B cell (primary cell): Measurements from ENCODE around the gene HS6ST3. TPM values are rescaled to one million over a fixed set of nuclear protein-coding genes. Genes with fewer than 3 reads are reported as not detected.

ENCODE experiments used
- ATAC-seq: fragments of 200-7000 bp; cut with Tn5 transposase; one replicate; pipeline ENCODE4 v1.10.0; 2021; ENCODE audit warnings: low read depth, mild to moderate bottlenecking, moderate number of reproducible peaks, moderate library complexity
- CTCF ChIA-PET: fragments of 350-600 bp; sonication (Branson Sonifier 250); formaldehyde crosslinking; loops from one replicate; lab custom pipeline; 2021; ENCODE audit warnings: antibody characterized with exemption, inconsistent platforms; lab: Charles Lee
- POLR2A ChIA-PET: fragments of 350-600 bp; sonication (Branson Sonifier 250); formaldehyde crosslinking; loops from one replicate; lab custom pipeline; 2021; ENCODE audit warnings: antibody characterized with exemption; lab: Charles Lee
- DNase-seq: peaks from one replicate; pipeline ENCODE4 v3.0.0; 2013
- H2AFZ ChIP-seq: 2 replicates; pipeline ENCODE4 v1.6.1; 2012; ENCODE audit warnings: mild to moderate bottlenecking, low read depth, low read length; ENCODE audit not compliant: insufficient read depth, poor library complexity, severe bottlenecking
- H3K27ac ChIP-seq, 2 donors: 1 replicate in 1 of 2; 2 replicates in 1 of 2; pipeline ENCODE4 v1.5.1; 2012 to 2013; ENCODE audit warnings: low read length in 2 of 2, mild to moderate bottlenecking in 2 of 2, moderate library complexity in 1 of 2
- H3K27me3 ChIP-seq, 4 experiments: fragments of 200-600 bp in 1 of 4; sonication (generic) in 1 of 4; replicated peaks in 1 of 4; 1 replicate in 2 of 4; 2 replicates in 2 of 4; pipeline versions ENCODE4 v1.6.1 to v1.7.0; 2013 to 2016; ENCODE audit warnings: low read length in 3 of 4, mild to moderate bottlenecking in 2 of 4, mixed read lengths in 1 of 4, moderate library complexity in 1 of 4; ENCODE audit not compliant: insufficient read depth in 4 of 4, control insufficient read depth in 3 of 4; ENCODE audit errors: control extremely low read depth in 1 of 4
- H3K36me3 ChIP-seq, 2 experiments: replicated peaks in 1 of 2; 1 replicate in 1 of 2; 2 replicates in 1 of 2; pipeline versions ENCODE4 v1.6.1 to v1.7.1; 2013; ENCODE audit warnings: low read length in 1 of 2; ENCODE audit not compliant: insufficient read depth in 2 of 2, control insufficient read depth in 1 of 2; ENCODE audit errors: control extremely low read depth in 1 of 2, extremely low read depth in 1 of 2
- H3K4me1 ChIP-seq, 2 donors: fragments of 200-600 bp in 1 of 2; sonication (generic) in 1 of 2; 1 replicate in 1 of 2; 2 replicates in 1 of 2; pipeline versions ENCODE4 v1.5.1 to v1.6.1; 2013 to 2017; ENCODE audit warnings: low read length in 2 of 2; ENCODE audit not compliant: control insufficient read depth in 2 of 2, insufficient read depth in 2 of 2
- H3K4me2 ChIP-seq: replicated peaks from 2 replicates; pipeline ENCODE3; 2012; ENCODE audit warnings: mild to moderate bottlenecking, low read depth, low read length; ENCODE audit not compliant: poor library complexity, severe bottlenecking
- H3K4me3 ChIP-seq, 5 experiments: fragments of 200-600 bp in 1 of 5; sonication (generic) in 1 of 5; 1 replicate in 3 of 5; 2 replicates in 2 of 5; pipeline versions ENCODE4 v1.5.1 to v1.7.0; 2011 to 2016; ENCODE audit warnings: low read length in 4 of 5, mild to moderate bottlenecking in 4 of 5, low read depth in 2 of 5, control low read depth in 1 of 5, moderate library complexity in 1 of 5; ENCODE audit not compliant: insufficient read depth in 1 of 5; ENCODE audit errors: control extremely low read depth in 1 of 5, extremely low read depth in 1 of 5
- H3K79me2 ChIP-seq: fragments of 200-600 bp; sonication (generic); one replicate; pipeline ENCODE4 v1.6.0; 2016; ENCODE audit warnings: low read length; ENCODE audit not compliant: control insufficient read depth, insufficient read depth
- H3K9ac ChIP-seq: fragments of 200-600 bp; sonication (generic); 2 replicates; pipeline ENCODE4 v1.6.1; 2017; ENCODE audit warnings: mild to moderate bottlenecking, low read length, moderate library complexity
- H3K9me3 ChIP-seq, 3 donors: one replicate each; pipeline versions ENCODE4 v1.6.1 to v1.7.1; 2013; ENCODE audit warnings: low read length in 2 of 3; ENCODE audit not compliant: control insufficient read depth in 2 of 3, insufficient read depth in 1 of 3; ENCODE audit errors: control extremely low read depth in 1 of 3
- H4K20me1 ChIP-seq: 2 replicates; pipeline ENCODE4 v1.6.0; 2012; ENCODE audit warnings: mild to moderate bottlenecking, low read length; ENCODE audit not compliant: insufficient read depth, control insufficient read depth, poor library complexity, severe bottlenecking
- H3K27ac Mint-ChIP-seq: one replicate; pipeline ENCODE4 v1.8.0; 2021; ENCODE audit warnings: mixed read lengths
- H3K27me3 Mint-ChIP-seq: one replicate; pipeline ENCODE4 v1.8.0; 2021; ENCODE audit warnings: mixed read lengths
- H3K4me1 Mint-ChIP-seq: one replicate; pipeline ENCODE4 v1.8.0; 2021; ENCODE audit warnings: mixed read lengths
- H3K4me3 Mint-ChIP-seq: one replicate; pipeline ENCODE4 v1.8.0; 2021; ENCODE audit warnings: mixed read lengths
- H3K9me3 Mint-ChIP-seq: one replicate; pipeline ENCODE4 v1.8.0; 2022; ENCODE audit warnings: mixed read lengths; ENCODE audit not compliant: insufficient read depth
- EZH2 ChIP-seq: IDR thresholded peaks from 2 replicates; pipeline ENCODE4 v1.6.1; 2012; ENCODE audit warnings: borderline replicate concordance, low read depth, mild to moderate bottlenecking, moderate library complexity, low read length; ENCODE audit not compliant: insufficient read depth, poor library complexity, severe bottlenecking
- WGBS: methylation state at CpG from one replicate; pipeline ENCODE4 v1.1.5; 2013; ENCODE audit warnings: missing lambda C conversion rate; ENCODE audit not compliant: insufficient coverage; 5-methylcytosine and 5-hydroxymethylcytosine counted together
- intact Hi-C: fragments of 100-400 bp; cut with micrococcal nuclease; formaldehyde crosslinking; loops from one replicate; pipeline ENCODE4 v1.10.0; 2022
- polyA plus RNA-seq: library from polyadenylated mRNA; depleted of rRNA; stranded (reverse); fragments of >200 nt; gene quantifications from 2 replicates; pipeline ENCODE4 v1.2.3, GENCODE V29; 2012
- total RNA-seq, 2 donors: library from RNA; stranded (reverse); fragments of 120-200 nt in 1 of 2; gene quantifications; 1 replicate in 1 of 2; 2 replicates in 1 of 2; pipeline versions ENCODE4 v1.2.3 to v1.2.4, GENCODE V29; 2013 to 2022
- TF ChIP-seq, protein P1 (sequence below): fragments of 200-600 bp; IDR thresholded peaks from one replicate; pipeline ENCODE4 v1.8.0; 2022; ENCODE audit warnings: antibody characterized with exemption, mild to moderate bottlenecking

HS6ST3 gene
- total and polyA plus RNA-seq, 2 donors (not counting 1 experiment from before 2014, with no cell fraction given): not detected

GRCh38 chr13:96782186-96782585, 692.3 kb downstream of the HS6ST3 start:
- Histone ChIP-seq H3K4me2 (no peak overlapping the region), H3K79me2 (no peaks in the 10 kb centered on the region), H3K4me3 (no peak overlapping the region), H3K27me3 (no peaks in the 10 kb centered on the region), H3K36me3 (no peaks in the 10 kb centered on the region), H3K4me1 (no peaks in the 10 kb centered on the region), H3K27ac (no peak overlapping the region), H3K9me3 (no peaks in the 10 kb centered on the region), H3K9ac (no peak overlapping the region), H2AFZ (no peak overlapping the region), H4K20me1 (no peaks in the 10 kb centered on the region)
- no peaks in the 10 kb centered on the region for H3K27me3 Mint-ChIP-seq
- ChIA-PET POLR2A (no interaction called here), CTCF (no interaction called here)
- no peak overlapping the region for H3K4me3 Mint-ChIP-seq
- TF ChIP-seq, protein P1, sequence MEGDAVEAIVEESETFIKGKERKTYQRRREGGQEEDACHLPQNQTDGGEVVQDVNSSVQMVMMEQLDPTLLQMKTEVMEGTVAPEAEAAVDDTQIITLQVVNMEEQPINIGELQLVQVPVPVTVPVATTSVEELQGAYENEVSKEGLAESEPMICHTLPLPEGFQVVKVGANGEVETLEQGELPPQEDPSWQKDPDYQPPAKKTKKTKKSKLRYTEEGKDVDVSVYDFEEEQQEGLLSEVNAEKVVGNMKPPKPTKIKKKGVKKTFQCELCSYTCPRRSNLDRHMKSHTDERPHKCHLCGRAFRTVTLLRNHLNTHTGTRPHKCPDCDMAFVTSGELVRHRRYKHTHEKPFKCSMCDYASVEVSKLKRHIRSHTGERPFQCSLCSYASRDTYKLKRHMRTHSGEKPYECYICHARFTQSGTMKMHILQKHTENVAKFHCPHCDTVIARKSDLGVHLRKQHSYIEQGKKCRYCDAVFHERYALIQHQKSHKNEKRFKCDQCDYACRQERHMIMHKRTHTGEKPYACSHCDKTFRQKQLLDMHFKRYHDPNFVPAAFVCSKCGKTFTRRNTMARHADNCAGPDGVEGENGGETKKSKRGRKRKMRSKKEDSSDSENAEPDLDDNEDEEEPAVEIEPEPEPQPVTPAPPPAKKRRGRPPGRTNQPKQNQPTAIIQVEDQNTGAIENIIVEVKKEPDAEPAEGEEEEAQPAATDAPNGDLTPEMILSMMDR: no peak
- no peak for TF ChIP-seq EZH2
- WGBS: 78% methylated on average over 2 of the region's 5 CpGs
- no peak for ATAC-seq
- H3K27ac Mint-ChIP-seq: no peak overlapping the region
- no peak for DNase-seq
- peaks cover 10% of the 10 kb centered on the region for H3K9me3 Mint-ChIP-seq
- H3K4me1 Mint-ChIP-seq: no peaks in the 10 kb centered on the region
- intact Hi-C loops: no loop called here

DNA sequence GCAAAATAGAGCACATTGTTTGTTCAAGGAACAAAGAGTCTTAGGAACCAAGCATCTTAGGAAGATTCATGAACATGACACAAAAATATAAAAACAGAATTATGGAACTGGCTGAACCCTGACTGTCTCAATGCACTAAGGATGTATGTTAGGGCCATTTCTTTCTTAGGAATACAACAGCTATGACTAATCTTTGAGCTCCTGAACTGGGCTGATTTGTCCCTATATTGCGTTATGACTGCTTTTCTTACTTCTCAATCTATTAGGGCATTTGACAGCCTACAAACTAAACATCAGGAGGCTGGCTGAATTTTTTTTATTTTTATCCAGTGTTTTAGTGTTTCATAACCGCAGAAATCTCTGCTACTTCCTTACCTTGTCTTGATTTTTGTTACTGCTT, 693.1 kb downstream of the HS6ST3 start:
- no CpG with 5 or more reads among the region's 2 CpGs for WGBS
- POLR2A ChIA-PET: no interaction called here

More for the DNA sequence above, 693.1 kb downstream of the HS6ST3 start:
- peaks cover 7% of the 10 kb centered on the region for H3K9me3 Mint-ChIP-seq
- intact Hi-C loops: no loop called here
- TF ChIP-seq, protein P1: no peak
- TF ChIP-seq EZH2: no peak
- no peaks in the 10 kb centered on the region for H3K27me3 Mint-ChIP-seq
- Histone ChIP-seq H3K4me3 (no peak overlapping the region), H3K36me3 (no peaks in the 10 kb centered on the region), H3K4me1 (no peaks in the 10 kb centered on the region), H2AFZ (no peak overlapping the region), H3K27ac (no peak overlapping the region), H4K20me1 (no peaks in the 10 kb centered on the region), H3K9me3 (no peaks in the 10 kb centered on the region), H3K9ac (no peak overlapping the region), H3K27me3 (no peaks in the 10 kb centered on the region), H3K4me2 (no peak overlapping the region), H3K79me2 (no peaks in the 10 kb centered on the region)
- ATAC-seq (no peak), DNase-seq (no peak)
- H3K4me3 Mint-ChIP-seq: no peak overlapping the region
- CTCF ChIA-PET: no interaction called here
- no peak overlapping the region for H3K27ac Mint-ChIP-seq
- no peaks in the 10 kb centered on the region for H3K4me1 Mint-ChIP-seq
